ENCODE measurements around the gene TLE1.

- TF ChIP-seq GATA2 (IDR thresholded peaks at IDR 0.05; ENCODE audit: low read depth, low read length) (no peak), GATA3 (IDR thresholded peaks at IDR 0.05; ENCODE audit: low read depth, low read length) (no peak)
These were observed 131.1 kb downstream of the TLE1 start for GRCh38 chr9:81558091-81558830.

Measured in SH-SY5Y (cell line).